ENCODE results near the gene TRIM25. TPM values are rescaled to one million over a fixed set of nuclear protein-coding genes. Genes with fewer than 3 reads are reported as not detected.

TRIM25 gene
- total RNA-seq, 6 experiments from 2014 or later = 38.8 to 43.7 (median 41.4) TPM

DNA sequence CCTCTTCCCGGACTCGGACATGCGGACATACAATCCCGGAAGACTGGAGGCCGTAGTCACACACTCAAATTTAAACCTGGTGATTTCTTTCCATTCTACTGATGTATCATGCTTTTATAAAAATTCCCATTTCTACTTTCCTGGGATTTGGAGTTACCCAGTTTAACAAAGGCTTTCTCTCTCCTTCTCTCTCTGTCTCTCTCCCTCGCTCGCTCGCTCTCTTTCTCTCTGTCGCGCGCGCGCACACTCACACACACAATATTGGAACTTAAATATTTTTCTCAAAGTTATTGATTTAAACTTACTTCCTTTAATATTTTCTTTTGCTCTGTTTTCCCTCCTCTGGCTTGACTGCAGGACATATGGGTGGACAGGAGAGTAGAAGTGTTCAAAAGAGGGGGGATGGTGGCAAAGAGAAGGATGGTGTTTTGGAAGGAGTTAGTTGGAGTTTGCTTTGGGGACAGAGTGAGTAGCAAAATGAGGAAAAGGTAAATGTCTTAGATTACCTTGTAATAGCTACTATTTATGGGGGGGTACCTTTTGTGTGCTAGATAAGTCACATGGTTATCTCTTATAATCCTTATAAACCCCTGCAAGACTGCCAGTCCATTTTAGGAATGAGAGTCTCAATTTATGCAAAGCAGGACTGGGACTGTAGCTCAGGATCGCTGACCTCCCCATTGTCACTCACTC lies 878 bp upstream of the TRIM25 start:
- TF ChIP-seq, protein P1, sequence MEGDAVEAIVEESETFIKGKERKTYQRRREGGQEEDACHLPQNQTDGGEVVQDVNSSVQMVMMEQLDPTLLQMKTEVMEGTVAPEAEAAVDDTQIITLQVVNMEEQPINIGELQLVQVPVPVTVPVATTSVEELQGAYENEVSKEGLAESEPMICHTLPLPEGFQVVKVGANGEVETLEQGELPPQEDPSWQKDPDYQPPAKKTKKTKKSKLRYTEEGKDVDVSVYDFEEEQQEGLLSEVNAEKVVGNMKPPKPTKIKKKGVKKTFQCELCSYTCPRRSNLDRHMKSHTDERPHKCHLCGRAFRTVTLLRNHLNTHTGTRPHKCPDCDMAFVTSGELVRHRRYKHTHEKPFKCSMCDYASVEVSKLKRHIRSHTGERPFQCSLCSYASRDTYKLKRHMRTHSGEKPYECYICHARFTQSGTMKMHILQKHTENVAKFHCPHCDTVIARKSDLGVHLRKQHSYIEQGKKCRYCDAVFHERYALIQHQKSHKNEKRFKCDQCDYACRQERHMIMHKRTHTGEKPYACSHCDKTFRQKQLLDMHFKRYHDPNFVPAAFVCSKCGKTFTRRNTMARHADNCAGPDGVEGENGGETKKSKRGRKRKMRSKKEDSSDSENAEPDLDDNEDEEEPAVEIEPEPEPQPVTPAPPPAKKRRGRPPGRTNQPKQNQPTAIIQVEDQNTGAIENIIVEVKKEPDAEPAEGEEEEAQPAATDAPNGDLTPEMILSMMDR (IDR thresholded peaks at IDR 0.05) = no peak
- peak overlapping the region; percentile 95 for H3K4me3 Mint-ChIP-seq
- peaks cover 8% of the 10 kb centered on the region for H3K9me3 Mint-ChIP-seq
- peaks cover 51% of the 10 kb centered on the region for H3K4me1 Mint-ChIP-seq (ENCODE audit: low read depth)
- DNase-seq = no peak
- peaks cover 21% of the 10 kb centered on the region for H3K36me3 Mint-ChIP-seq (ENCODE audit: low read depth)
- peak overlapping the region; percentile 91 for H3K27ac Mint-ChIP-seq
- H3K27me3 Mint-ChIP-seq (ENCODE audit: insufficient read depth) = peaks cover 3% of the 10 kb centered on the region

DNA sequence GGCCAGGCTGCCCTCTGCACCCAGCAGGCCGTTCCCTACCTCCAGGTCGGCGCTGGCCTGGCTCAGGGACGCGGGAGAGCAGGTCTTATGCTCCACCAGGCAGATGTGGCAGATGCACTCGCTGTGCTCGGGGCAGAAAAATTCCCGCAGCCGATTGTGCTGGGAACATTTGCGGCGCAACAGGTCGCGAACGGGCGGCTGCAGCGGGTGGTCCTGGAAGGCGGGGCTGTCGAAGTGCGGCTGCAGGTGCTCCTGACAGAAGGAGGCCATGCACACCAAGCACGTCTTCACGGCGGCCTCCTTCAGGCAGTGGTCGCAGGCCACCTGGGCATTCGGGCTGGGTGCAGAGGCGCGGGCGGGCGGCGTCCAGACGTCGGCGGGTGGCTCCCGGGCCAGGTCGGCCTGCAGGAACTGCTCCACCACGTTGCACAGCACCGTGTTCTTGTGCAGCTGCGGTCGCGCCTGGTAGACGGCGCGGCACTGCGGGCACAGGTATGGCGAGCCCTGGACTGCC lies 439 bp downstream of the TRIM25 start:
- TF ChIP-seq, protein P1 (IDR thresholded peaks at IDR 0.05) = no peak; the same call in 1 of the 2 replicates
- Mint-ChIP-seq H3K4me1 (ENCODE audit: low read depth) (peaks cover 59% of the 10 kb centered on the region), H3K9me3 (peaks cover 8% of the 10 kb centered on the region), H3K27ac (peak overlapping the region; percentile 88), H3K27me3 (ENCODE audit: insufficient read depth) (peaks cover 3% of the 10 kb centered on the region), H3K36me3 (ENCODE audit: low read depth) (peaks cover 27% of the 10 kb centered on the region), H3K4me3 (peak overlapping the region; percentile 95)
- no peak for DNase-seq

DNA sequence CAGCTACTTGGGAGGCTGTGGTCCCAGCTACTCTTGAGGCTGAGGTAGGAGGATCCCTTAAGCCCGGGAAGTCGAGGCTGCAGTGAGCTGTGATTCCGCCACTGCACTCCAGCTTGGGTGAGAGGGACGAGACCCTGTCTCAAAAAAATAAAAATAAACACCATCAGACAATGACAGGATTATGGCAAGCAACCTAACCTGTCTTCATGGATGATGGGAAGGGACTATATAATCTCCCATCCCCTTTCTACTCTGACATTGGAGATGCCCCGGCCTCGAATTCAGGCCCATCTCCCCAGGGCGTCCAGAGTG lies 893 bp downstream of the TRIM25 start:
- DNase-seq = no peak
- Mint-ChIP-seq H3K27me3 (ENCODE audit: insufficient read depth) (peaks cover 3% of the 10 kb centered on the region), H3K4me3 (peak overlapping the region; percentile 95), H3K9me3 (peaks cover 7% of the 10 kb centered on the region), H3K36me3 (ENCODE audit: low read depth) (peaks cover 29% of the 10 kb centered on the region), H3K4me1 (ENCODE audit: low read depth) (peaks cover 58% of the 10 kb centered on the region), H3K27ac (peak overlapping the region; percentile 88)
- TF ChIP-seq, protein P1 (IDR thresholded peaks at IDR 0.05) = no peak

DNA sequence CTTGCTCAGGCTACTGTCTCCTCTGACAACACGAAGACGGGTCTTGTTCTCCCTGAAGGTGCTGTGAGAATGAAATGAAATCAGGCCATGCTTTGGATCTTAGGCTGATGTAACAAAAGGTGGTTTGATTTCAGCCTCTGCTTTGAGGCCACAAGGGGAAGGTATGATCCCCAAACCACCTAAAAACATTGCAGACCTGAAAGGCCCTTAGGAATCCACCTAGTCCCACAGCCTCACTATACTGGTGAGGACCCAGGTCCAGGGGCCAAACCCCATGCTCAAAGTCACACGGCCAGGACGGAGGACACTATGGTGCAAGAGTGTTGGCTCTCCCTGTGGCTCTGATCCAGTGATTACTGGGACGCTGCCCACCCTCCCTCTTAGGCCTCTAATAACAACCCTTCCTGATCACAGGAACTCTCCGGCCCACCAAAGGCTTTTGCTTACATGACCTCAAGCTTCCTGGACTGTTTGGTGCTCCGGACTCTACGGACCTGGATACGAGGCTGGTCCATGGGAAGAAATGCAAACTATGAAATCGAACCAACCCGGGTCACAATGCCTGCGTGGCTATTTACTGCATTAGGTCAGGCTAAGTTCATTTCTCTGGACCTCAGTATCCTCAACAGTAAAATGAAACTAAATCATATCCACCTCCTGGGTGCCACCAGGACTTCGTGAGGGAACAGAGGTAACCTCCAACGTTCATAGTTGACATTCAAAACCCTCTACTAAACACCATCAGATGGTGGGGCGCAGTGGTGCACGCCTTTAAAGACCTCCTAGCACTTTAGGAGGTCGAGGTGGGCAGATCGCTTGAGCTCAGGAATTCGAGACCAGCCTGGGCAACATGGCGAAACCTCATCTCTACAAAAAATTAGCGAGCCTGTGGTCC lies 1.5 kb downstream of the TRIM25 start:
- peaks cover 29% of the 10 kb centered on the region for H3K36me3 Mint-ChIP-seq (ENCODE audit: low read depth)
- H3K27ac Mint-ChIP-seq = peak overlapping the region; percentile 88
- peaks cover 54% of the 10 kb centered on the region for H3K4me1 Mint-ChIP-seq (ENCODE audit: low read depth)
- H3K9me3 Mint-ChIP-seq = peaks cover 1% of the 10 kb centered on the region
- TF ChIP-seq, protein P1 (IDR thresholded peaks at IDR 0.05) = no peak
- DNase-seq = no peak
- H3K4me3 Mint-ChIP-seq = peak overlapping the region; percentile 95
- H3K27me3 Mint-ChIP-seq (ENCODE audit: insufficient read depth) = peaks cover 3% of the 10 kb centered on the region

DNA sequence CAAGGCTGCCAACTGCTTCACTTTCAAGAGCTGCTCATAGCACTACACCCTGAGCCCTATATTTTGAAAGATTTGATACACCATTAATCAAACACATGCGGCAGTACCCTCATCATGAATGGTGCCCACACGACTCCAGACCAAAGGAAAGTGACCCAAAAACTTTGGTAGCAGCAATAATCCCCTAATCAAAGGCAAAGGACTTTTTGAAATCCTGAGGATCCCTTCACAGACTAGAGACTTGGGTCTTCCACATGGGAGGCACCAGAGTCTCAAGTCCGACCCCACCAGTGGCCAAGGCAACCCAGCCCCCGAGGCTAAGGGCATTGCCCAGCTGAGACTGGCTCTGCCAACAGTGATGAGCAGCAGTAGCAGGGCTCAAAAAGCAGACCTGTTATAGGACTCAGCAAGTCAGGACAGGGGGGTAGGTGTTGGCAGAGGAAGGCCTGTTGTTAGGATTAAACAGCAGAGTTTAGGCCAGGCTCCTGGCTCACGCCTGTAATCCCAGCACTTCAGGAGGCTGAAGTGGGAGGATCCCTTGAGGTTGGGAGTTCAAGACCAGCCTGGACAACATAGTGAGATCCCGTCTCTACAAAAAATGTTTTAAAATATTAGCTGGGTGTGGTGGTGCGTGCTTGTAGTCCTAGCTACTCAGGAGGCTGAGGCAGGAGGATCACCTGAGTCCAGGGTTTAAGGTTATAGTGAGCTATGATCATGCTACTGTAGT lies 3.2 kb downstream of the TRIM25 start:
- no peaks in the 10 kb centered on the region for H3K9me3 Mint-ChIP-seq
- peaks cover 44% of the 10 kb centered on the region for H3K4me1 Mint-ChIP-seq (ENCODE audit: low read depth)
- H3K36me3 Mint-ChIP-seq (ENCODE audit: low read depth) = peaks cover 38% of the 10 kb centered on the region
- DNase-seq = no peak
- peak overlapping the region; percentile 4; the same call in 1 of the 2 replicates for H3K27ac Mint-ChIP-seq
- H3K4me3 Mint-ChIP-seq = peak overlapping the region; percentile 34; the same call in 1 of the 2 replicates
- H3K27me3 Mint-ChIP-seq (ENCODE audit: insufficient read depth) = peaks cover 3% of the 10 kb centered on the region
- TF ChIP-seq, protein P1 (IDR thresholded peaks at IDR 0.05) = no peak
